Epidermal melanocyte (primary cell): Measurements from ENCODE around the gene ZCCHC7.
"Not testable (repeated sequence)": the region's sequence is repeated elsewhere in the genome, so short reads cannot be mapped to it uniquely, and the experiment has no call there.

ENCODE experiments used
- DNase-seq: peaks from one replicate; pipeline ENCODE4 v3.0.0; 2011; ENCODE audit warnings: low spot score; ENCODE audit not compliant: insufficient read length

Gene ZCCHC7

GRCh38 chr9:37172557-37172956, 52.2 kb downstream of the ZCCHC7 start:
- DNase-seq = no peak

GRCh38 chr9:37174247-37174646, 53.9 kb downstream of the ZCCHC7 start:
- DNase-seq = no peak

- no peak for DNase-seq
Observed at GRCh38 chr9:37178742-37179141, 58.4 kb downstream of the ZCCHC7 start.

- DNase-seq = no peak
Observed at GRCh38 chr9:37179576-37179975, 59.2 kb downstream of the ZCCHC7 start.

- no peak for DNase-seq
Observed at GRCh38 chr9:37180138-37180537, 59.8 kb downstream of the ZCCHC7 start.

- no peak for DNase-seq
Observed at GRCh38 chr9:37182718-37183117, 62.3 kb downstream of the ZCCHC7 start.

GRCh38 chr9:37184905-37185867, 64.8 kb downstream of the ZCCHC7 start:
- no peak for DNase-seq

GRCh38 chr9:37187292-37187691, 66.9 kb downstream of the ZCCHC7 start:
- DNase-seq = no peak

GRCh38 chr9:37187713-37188439, 67.5 kb downstream of the ZCCHC7 start:
- no peak for DNase-seq

- not testable (repeated sequence) for DNase-seq
Observed at GRCh38 chr9:37190739-37191138, 70.4 kb downstream of the ZCCHC7 start.

- DNase-seq = no peak
Observed at GRCh38 chr9:37191403-37192089, 71.2 kb downstream of the ZCCHC7 start.

GRCh38 chr9:37192803-37193202, 72.4 kb downstream of the ZCCHC7 start:
- DNase-seq = no peak

GRCh38 chr9:37197158-37198038, 77.0 kb downstream of the ZCCHC7 start:
- DNase-seq = no peak

- DNase-seq = no peak
Observed at GRCh38 chr9:37198039-37198729, 77.8 kb downstream of the ZCCHC7 start.

- DNase-seq = no peak
Observed at GRCh38 chr9:37198831-37199230, 78.5 kb downstream of the ZCCHC7 start.

- DNase-seq = no peak
Observed at GRCh38 chr9:37200433-37201005, 80.1 kb downstream of the ZCCHC7 start.

GRCh38 chr9:37201581-37201980, 81.2 kb downstream of the ZCCHC7 start:
- no peak for DNase-seq

GRCh38 chr9:37202091-37202490, 81.7 kb downstream of the ZCCHC7 start:
- no peak for DNase-seq

- DNase-seq = not testable (repeated sequence)
Observed at GRCh38 chr9:37203456-37203855, 83.1 kb downstream of the ZCCHC7 start.

GRCh38 chr9:37206121-37206620, 85.8 kb downstream of the ZCCHC7 start:
- DNase-seq = no peak
